ENCODE data around the gene FNDC3B.

- TF ChIP-seq REST (IDR thresholded peaks at IDR 0.05; ENCODE audit: low read depth): no peak
- no peak for TF ChIP-seq MAX (IDR thresholded peaks at IDR 0.05)
Observed at GRCh38 chr3:172132721-172133311, 93.4 kb downstream of the FNDC3B start.

All from Ishikawa (cell line).